ENCODE measurements around the gene FLT3.

Gene FLT3

DNA sequence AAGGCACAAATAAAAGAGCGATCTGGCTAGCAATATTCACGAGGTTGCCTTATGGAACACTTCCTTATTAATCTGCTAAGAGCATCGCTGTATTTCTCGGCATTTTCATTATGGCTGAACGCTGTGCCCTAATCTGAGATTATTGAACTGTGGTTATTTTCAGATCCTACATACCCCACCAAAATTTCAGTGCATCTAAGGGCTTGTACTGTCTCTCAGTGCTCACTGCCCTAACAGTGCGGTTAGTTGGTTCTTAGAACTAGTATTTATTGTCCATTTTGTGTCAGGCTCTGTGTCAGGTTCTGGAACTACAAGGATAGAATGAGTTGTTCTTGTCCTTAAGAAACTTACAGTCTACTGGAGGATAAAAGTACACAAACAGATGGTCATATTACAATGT lies 51.6 kb downstream of the FLT3 start:
- Histone ChIP-seq H4K20me1 (ENCODE audit: insufficient read depth, low read length) (no peaks in the 10 kb centered on the region), H3K27ac (ENCODE audit: low read length) (peak overlapping the region; percentile 95), H3K9ac (ENCODE audit: low read length) (peak overlapping the region; percentile 81), H3K4me2 (ENCODE audit: low read length) (peak overlapping the region; percentile 84), H2AFZ (ENCODE audit: low read depth, low read length) (peak overlapping the region; percentile 24), H3K9me3 (ENCODE audit: insufficient read depth, low read length) (peaks cover 5% of the 10 kb centered on the region; the same call in 1 of the 2 replicates), H3K36me3 (replicated peaks; ENCODE audit: low read depth, low read length) (peaks cover 12% of the 10 kb centered on the region), H3K4me1 (ENCODE audit: low read length) (peaks cover 70% of the 10 kb centered on the region), H3K4me3 (ENCODE audit: low read length) (peak overlapping the region; percentile 64), H3K79me2 (ENCODE audit: low read length) (no peaks in the 10 kb centered on the region), H3K27me3 (ENCODE audit: low read depth, low read length) (no peaks in the 10 kb centered on the region)
- TF ChIP-seq EZH2phosphoT487 (IDR thresholded peaks at IDR 0.05; ENCODE audit: low read depth): no peak
- TF ChIP-seq, protein P1, sequence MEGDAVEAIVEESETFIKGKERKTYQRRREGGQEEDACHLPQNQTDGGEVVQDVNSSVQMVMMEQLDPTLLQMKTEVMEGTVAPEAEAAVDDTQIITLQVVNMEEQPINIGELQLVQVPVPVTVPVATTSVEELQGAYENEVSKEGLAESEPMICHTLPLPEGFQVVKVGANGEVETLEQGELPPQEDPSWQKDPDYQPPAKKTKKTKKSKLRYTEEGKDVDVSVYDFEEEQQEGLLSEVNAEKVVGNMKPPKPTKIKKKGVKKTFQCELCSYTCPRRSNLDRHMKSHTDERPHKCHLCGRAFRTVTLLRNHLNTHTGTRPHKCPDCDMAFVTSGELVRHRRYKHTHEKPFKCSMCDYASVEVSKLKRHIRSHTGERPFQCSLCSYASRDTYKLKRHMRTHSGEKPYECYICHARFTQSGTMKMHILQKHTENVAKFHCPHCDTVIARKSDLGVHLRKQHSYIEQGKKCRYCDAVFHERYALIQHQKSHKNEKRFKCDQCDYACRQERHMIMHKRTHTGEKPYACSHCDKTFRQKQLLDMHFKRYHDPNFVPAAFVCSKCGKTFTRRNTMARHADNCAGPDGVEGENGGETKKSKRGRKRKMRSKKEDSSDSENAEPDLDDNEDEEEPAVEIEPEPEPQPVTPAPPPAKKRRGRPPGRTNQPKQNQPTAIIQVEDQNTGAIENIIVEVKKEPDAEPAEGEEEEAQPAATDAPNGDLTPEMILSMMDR (IDR thresholded peaks at IDR 0.05; ENCODE audit: low read depth, low read length): no peak

DNA sequence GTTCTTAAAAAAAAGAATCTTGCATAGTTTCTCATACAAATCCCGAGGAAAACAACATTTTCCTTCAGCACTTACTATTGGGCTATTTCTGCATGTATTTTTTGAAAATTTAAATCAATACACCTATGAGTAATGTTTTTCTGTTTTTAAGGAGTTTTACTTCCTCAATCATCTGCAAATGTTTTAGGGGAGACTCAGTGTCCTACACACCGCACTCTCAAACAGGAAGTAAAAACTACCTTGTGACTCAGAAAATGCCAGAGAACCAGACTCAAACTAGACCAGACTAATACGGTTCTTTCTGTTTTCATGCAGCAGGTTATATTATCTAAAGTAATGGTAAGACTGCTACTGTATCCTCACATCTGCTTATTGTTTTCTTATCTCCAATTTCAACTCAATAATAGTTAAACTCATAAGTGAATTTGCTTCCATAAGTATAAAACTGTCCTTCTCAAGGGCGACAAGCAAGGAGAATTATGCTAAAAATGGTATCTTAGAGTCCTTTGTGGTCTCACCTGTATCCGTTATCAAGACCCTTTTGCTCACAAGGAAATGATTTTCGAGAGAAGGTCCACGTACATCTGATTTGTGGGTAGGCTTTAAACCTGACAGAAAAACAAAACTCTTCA lies 52.5 kb downstream of the FLT3 start:
- Histone ChIP-seq H3K9ac (ENCODE audit: low read length) (peak overlapping the region; percentile 81), H2AFZ (ENCODE audit: low read depth, low read length) (0 out of 2 replicates have a peak overlapping the region, but pooled peaks have one; percentile 24), H3K4me1 (ENCODE audit: low read length) (peaks cover 77% of the 10 kb centered on the region), H3K27ac (ENCODE audit: low read length) (peak overlapping the region; percentile 95), H3K79me2 (ENCODE audit: low read length) (no peaks in the 10 kb centered on the region), H3K27me3 (ENCODE audit: low read depth, low read length) (no peaks in the 10 kb centered on the region), H4K20me1 (ENCODE audit: insufficient read depth, low read length) (no peaks in the 10 kb centered on the region), H3K36me3 (replicated peaks; ENCODE audit: low read depth, low read length) (peaks cover 12% of the 10 kb centered on the region), H3K9me3 (ENCODE audit: insufficient read depth, low read length) (peaks cover 5% of the 10 kb centered on the region; the same call in 1 of the 2 replicates), H3K4me2 (ENCODE audit: low read length) (peak overlapping the region; percentile 84), H3K4me3 (ENCODE audit: low read length) (peak overlapping the region; percentile 64)
- TF ChIP-seq, protein P1 (IDR thresholded peaks at IDR 0.05; ENCODE audit: low read depth, low read length): no peak
- TF ChIP-seq EZH2phosphoT487 (IDR thresholded peaks at IDR 0.05; ENCODE audit: low read depth): no peak

DNA sequence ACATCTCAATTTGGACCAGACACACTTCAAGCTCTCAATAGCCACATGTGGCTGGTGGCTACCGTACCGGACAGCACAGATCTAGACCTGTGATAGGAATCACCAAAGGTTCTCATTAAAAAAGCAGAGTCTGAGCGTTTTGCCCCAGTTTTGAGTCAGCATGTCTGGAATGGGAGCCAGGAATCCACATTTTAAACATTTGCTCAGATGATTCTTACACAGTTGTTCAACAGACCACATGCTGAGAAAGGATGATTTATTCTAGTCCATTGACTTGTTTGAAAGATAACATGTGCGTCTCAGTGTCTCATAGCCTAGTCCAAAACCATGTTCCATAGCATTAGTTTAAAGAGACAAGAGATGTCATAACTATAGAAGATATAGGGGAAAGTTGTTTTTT lies 53.4 kb downstream of the FLT3 start:
- TF ChIP-seq, protein P1 (IDR thresholded peaks at IDR 0.05; ENCODE audit: low read depth, low read length): no peak
- no peak for TF ChIP-seq EZH2phosphoT487 (IDR thresholded peaks at IDR 0.05; ENCODE audit: low read depth)
- Histone ChIP-seq H4K20me1 (ENCODE audit: insufficient read depth, low read length) (no peaks in the 10 kb centered on the region), H3K79me2 (ENCODE audit: low read length) (no peaks in the 10 kb centered on the region), H3K27me3 (ENCODE audit: low read depth, low read length) (no peaks in the 10 kb centered on the region), H3K27ac (ENCODE audit: low read length) (peak overlapping the region; percentile 95), H3K4me3 (ENCODE audit: low read length) (no peak overlapping the region), H3K4me2 (ENCODE audit: low read length) (no peak overlapping the region), H2AFZ (ENCODE audit: low read depth, low read length) (no peak overlapping the region), H3K9ac (ENCODE audit: low read length) (peak overlapping the region; percentile 37; the same call in 1 of the 2 replicates), H3K36me3 (replicated peaks; ENCODE audit: low read depth, low read length) (peaks cover 12% of the 10 kb centered on the region), H3K9me3 (ENCODE audit: insufficient read depth, low read length) (peaks cover 5% of the 10 kb centered on the region; the same call in 1 of the 2 replicates), H3K4me1 (ENCODE audit: low read length) (peaks cover 81% of the 10 kb centered on the region)

DNA sequence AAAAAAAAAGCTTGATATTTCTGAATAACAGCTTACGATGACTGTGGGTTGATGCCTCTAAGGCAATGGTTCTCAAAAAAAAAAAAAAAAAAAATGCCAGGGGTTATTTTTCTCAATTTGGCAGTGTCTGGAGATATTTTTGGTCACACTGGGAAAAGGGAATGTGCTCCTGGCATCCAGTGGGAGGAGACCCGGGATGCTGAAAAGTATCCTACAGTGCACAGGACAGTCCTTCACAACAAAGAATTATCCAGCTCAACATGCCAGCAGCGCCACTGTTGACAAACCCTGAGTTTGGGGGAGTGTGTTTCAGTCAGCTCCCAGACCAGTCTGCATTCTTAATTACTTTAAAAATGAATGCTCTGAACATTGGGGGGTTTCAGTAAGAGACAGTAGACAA lies 54.5 kb downstream of the FLT3 start:
- peak overlapping the region; percentile 56 for H3K27ac ChIP-seq (ENCODE audit: low read length)
- H3K27me3 ChIP-seq (ENCODE audit: low read depth, low read length): no peaks in the 10 kb centered on the region
- H3K4me1 ChIP-seq (ENCODE audit: low read length): peaks cover 89% of the 10 kb centered on the region
- H3K4me2 ChIP-seq (ENCODE audit: low read length): peak overlapping the region; percentile 9; the same call in 1 of the 2 replicates
- no peaks in the 10 kb centered on the region for H3K79me2 ChIP-seq (ENCODE audit: low read length)
- no peak overlapping the region for H3K4me3 ChIP-seq (ENCODE audit: low read length)
- peaks cover 5% of the 10 kb centered on the region; the same call in 1 of the 2 replicates for H3K9me3 ChIP-seq (ENCODE audit: insufficient read depth, low read length)
- H3K36me3 ChIP-seq (replicated peaks; ENCODE audit: low read depth, low read length): peaks cover 12% of the 10 kb centered on the region
- H4K20me1 ChIP-seq (ENCODE audit: insufficient read depth, low read length): no peaks in the 10 kb centered on the region
- no peak overlapping the region for H2AFZ ChIP-seq (ENCODE audit: low read depth, low read length)
- no peak overlapping the region; the same call in 1 of the 2 replicates for H3K9ac ChIP-seq (ENCODE audit: low read length)
- TF ChIP-seq, protein P1 (IDR thresholded peaks at IDR 0.05; ENCODE audit: low read depth, low read length): no peak
- no peak for TF ChIP-seq EZH2phosphoT487 (IDR thresholded peaks at IDR 0.05; ENCODE audit: low read depth)

Measured in OCI-LY3 (cell line).